GM18505 (cell line): Measurements from ENCODE around the gene ASTN2.

Experiments
- ATAC-seq: cut with Tn5 transposase; IDR thresholded peaks from one replicate; pipeline ENCODE4 v1.9.1; 2021; ENCODE audit not compliant: unreplicated experiment
- POLR2A ChIP-seq: IDR thresholded peaks from 4 replicates; pipeline ENCODE4 v1.6.1; 2011; ENCODE audit warnings: borderline replicate concordance; ENCODE audit not compliant: insufficient read depth, insufficient read length; ENCODE audit errors: extremely low read depth

ASTN2 gene

GRCh38 chr9:116687074-116687753 lies 727.6 kb downstream of the ASTN2 start, which contains the start of gene TRIM32:
TRIM32 (plus strand) TSS chr9:116687305; CDS start chr9:116697743, 10,438 bp downstream.
- TF ChIP-seq POLR2A: peak; percentile 87

GRCh38 chr9:116686693-116687073 lies 728.2 kb downstream of the ASTN2 start:
- TF ChIP-seq POLR2A: no peak
- ATAC-seq: peak; percentile 38

More at GRCh38 chr9:116687074-116687753, 727.6 kb downstream of the ASTN2 start, which contains the start of gene TRIM32:
- ATAC-seq: peak; percentile 99

- no peak for TF ChIP-seq POLR2A
- no peak for ATAC-seq
Observed at GRCh38 chr9:116686135-116686534, 728.7 kb downstream of the ASTN2 start.

DNA sequence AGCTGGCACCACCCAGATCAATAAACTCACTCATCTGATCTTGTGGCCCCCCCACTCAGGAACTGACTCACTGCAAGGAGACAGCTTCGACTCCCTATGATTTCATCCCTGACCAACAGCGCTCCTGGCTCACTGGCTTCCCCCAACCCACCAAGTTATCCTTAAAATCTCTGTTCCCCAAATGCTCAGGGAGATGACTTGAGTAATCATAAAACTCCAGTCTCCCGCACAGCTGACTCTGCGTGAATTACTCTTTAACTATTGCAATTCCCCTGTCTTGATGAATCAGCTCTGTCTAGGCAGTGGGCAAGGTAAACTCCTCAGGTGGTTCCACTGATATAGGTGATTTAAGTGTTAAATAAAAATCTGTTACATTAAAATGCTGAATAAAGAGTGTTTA lies 729.7 kb downstream of the ASTN2 start:
- no peak for ATAC-seq

GRCh38 chr9:116683535-116683934 lies 731.3 kb downstream of the ASTN2 start:
- ATAC-seq: no peak
- no peak for TF ChIP-seq POLR2A

More for the DNA sequence above, 729.7 kb downstream of the ASTN2 start:
- TF ChIP-seq POLR2A: no peak

DNA sequence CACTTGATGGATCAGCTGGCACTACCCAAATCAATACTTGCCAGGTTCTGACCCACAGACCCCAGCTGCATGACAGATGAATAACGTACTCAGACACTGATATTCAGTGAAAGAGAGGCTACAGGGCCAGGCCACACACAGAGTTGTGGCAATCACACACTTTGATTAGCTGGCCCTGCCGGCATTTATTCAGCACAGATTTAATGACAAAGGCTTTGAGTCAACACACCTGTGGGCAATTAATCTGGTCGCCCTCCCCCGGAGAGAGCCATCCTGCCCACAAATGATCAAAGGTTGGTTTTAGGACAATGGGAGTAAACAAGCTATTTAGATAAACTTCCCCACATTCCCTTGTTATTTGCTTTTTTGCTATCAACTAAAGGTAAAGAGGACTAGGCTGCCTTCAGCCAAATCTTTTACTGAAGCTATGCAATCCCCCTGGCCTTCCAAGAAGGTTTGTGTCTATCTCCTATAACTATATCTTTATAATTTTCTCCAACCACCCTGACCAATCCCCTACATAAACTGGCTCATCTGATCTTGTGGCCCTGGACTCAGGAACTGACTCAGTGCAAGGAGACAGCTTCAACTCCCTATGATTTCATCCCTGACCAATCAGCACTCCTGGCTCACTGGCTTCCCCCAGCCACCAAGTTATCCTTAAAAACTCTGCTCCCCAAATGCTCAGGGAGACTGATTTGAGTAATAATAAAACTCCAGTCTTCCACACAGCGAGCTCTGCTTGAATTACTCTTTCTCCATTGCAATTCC lies 740.5 kb downstream of the ASTN2 start:
- ATAC-seq: no peak
- TF ChIP-seq POLR2A: no peak

GRCh38 chr9:116673375-116673774 lies 741.5 kb downstream of the ASTN2 start:
- TF ChIP-seq POLR2A: no peak
- ATAC-seq: no peak

DNA sequence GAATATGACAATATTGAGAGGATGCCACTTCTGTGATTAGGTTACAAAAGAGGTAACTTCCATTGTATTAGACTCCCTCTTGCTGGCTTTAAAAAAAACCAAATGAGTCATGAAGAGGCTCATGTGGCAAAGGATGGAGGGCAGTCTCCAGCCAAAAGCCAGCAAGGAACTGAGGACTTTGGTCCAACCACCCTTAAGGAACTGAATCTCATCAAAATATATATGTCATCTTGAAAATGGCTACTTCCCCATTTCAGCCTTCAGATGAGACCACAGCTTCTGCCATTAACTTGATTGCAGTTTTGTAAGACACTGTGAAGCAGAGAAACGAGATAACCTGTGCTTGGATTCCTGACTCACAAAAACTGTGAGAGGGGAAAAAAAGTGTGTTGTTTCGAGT lies 743.3 kb downstream of the ASTN2 start:
- no peak for ATAC-seq
- no peak for TF ChIP-seq POLR2A

- ATAC-seq: no peak
- TF ChIP-seq POLR2A: no peak
Observed at GRCh38 chr9:116668970-116669695, 745.7 kb downstream of the ASTN2 start.

DNA sequence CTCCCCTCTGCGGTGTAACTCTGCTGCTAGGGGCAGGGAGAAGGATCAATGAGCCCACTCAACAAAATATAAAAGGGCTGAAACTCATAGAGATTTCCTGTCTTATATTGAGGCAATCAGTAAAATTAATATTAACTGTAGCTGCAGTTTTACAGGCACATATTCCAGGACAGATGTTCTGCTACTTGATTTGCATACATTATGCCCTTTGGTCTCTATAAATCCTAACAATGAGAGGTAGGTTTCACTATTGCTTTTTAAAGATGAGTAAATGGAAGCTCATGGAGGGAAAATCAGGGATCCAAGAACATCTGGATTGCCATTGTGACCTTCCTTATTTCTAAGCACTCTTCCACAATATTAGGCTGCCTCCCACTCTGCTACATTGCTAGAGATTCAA lies 751.3 kb downstream of the ASTN2 start:
- ATAC-seq: no peak

DNA sequence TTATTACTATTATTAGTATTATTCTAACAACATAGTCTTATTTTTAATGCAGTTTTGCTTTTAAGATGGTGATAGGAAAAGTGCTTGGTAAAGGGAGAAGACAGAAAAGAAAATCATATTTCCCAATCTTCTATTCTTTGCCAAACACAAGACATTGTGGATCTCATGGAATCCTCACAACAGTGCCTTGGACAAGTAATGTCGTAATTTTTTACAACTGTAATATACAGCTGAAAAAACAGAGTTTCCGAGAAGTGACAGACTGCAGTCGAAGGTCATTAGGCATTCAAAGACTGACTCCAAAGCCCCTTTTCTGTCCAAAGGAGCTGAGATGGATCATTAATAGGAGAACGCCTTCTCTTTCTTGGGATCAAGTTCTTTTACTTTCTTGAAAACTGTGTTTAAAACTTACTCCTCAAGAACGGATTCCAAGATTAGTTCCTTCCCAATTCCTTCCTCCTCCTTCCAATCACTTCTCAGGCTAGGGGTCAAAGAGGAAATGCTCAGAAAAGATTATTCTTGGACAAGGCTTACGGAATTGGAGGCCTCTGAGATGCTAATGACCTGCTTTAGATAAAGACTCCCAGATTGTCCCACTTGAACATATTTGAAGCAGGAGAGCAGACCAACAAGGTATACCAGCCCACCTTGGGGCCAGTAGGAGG lies 752.1 kb downstream of the ASTN2 start:
- no peak for TF ChIP-seq POLR2A
- ATAC-seq: no peak

More for the DNA sequence above, 751.3 kb downstream of the ASTN2 start:
- TF ChIP-seq POLR2A: no peak

DNA sequence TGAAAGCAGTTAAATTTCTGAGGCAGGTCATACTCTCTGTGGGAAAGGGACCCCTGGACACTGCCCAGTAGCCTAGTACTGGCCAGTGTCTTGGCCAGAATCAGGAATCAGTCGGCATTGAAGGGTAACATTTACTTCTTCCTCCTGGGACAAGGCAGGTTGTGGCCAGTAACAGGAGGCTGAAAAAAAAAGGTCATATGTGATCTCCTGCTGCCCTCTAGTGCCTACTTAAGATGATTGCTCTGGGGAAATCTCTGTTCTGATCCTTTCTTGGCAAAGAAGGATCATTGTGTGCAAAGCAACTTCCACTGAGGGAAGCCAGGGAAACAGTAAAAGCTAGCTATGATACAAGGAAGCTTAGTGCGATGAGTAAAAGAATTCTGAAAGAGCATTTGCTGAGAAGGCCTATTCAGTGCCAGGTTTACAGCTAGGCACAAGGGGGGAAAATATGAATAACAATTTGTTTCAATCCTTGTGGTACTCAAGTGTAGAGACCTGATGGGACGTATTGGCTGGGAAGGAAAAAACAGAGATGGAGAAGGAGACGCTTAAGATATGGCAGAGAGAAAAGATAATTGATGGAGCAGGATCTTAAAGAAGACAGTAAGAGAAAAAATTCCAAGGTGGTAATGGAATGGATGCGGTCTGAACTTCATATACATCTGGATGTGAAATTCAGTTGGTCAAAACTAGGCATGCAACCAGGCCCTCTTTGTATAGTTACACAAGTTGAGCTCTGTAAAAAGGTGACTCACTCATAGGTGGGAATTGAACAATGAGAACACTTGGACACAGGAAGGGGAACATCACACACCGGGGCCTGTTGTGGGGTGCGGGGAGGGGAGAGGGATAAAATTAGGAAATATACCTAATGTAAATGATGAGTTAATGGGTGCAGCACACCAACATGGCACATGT lies 753.6 kb downstream of the ASTN2 start:
- no peak for TF ChIP-seq POLR2A
- ATAC-seq: peak; percentile 87
